ENCODE data around the gene SMAD1. TPM values are rescaled to one million over a fixed set of nuclear protein-coding genes. Genes with fewer than 3 reads are reported as not detected.

SMAD1 gene
- polyA plus RNA-seq, 2 of the 4 experiments (the other 2 are of a cell fraction): 9.9 to 23.9 TPM

DNA sequence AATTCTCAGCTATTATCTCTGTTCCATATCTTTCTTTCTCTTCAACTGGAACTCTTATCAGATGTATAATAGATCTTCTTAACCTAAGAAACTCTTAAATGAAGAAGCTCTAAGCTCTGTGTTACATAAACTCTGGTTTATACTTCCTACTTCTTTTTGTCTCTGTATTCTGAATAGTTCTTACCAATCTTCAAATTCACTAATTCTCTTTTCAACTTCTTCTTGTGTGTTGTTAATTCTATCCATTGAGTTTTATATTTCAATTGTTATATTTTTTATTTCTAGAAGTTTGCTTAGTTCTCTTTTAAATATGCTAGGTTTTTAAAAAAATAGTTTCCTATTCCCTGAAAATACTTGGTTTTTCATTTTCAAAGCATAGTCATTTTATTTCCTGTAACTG lies 124.3 kb downstream of the SMAD1 start:
- Histone ChIP-seq H3K4me1 (no peaks in the 10 kb centered on the region), H3K27ac (no peak overlapping the region), H3K4me3 (no peak overlapping the region), H3K4me2 (no peak overlapping the region), H3K9me3 (no peaks in the 10 kb centered on the region)
- DNase-seq (ENCODE audit: low read depth in 1 of 2, low spot score in 1 of 2) (no peak), ATAC-seq (no peak), FAIRE-seq (no peak)
- POLR2A ChIA-PET: no interaction called here
- TF ChIP-seq, protein P1, sequence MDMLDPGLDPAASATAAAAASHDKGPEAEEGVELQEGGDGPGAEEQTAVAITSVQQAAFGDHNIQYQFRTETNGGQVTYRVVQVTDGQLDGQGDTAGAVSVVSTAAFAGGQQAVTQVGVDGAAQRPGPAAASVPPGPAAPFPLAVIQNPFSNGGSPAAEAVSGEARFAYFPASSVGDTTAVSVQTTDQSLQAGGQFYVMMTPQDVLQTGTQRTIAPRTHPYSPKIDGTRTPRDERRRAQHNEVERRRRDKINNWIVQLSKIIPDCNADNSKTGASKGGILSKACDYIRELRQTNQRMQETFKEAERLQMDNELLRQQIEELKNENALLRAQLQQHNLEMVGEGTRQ (IDR thresholded peaks at IDR 0.05): no peak
- TF ChIP-seq RNF2 (IDR thresholded peaks at IDR 0.05; ENCODE audit: borderline replicate concordance, low read depth) (no peak), SMC3 (IDR thresholded peaks at IDR 0.05) (no peak), FOSL2 (IDR thresholded peaks at IDR 0.05) (no peak), FOSL2 (CRISPR knock-in tag; IDR thresholded peaks at IDR 0.05) (no peak), JUNB (IDR thresholded peaks at IDR 0.05) (no peak)
- CTCF ChIA-PET: no interaction called here

Other genes with a start within 250 kb of the SMAD1 start
- gene MMAA, start 137.5 kb downstream of the SMAD1 start, polyA plus RNA-seq (2011; rRNA removed): 2.6 and 4.0 TPM in 2 replicates
- gene MMAA, start 137.5 kb downstream of the SMAD1 start, polyA plus RNA-seq (2017; fragmentation: RNase III; extraction: RNeasy Plus Mini Kit Qiagen cat#74134 plus additional on column Dnase treatment): 0.98 to 1.5 TPM (median 1.3 TPM) in 3 replicates
- not detected in 2 replicates for gene C4orf51, start 198.3 kb downstream of the SMAD1 start, polyA plus RNA-seq (2011; rRNA removed)
- not detected in 3 replicates for gene C4orf51, start 198.3 kb downstream of the SMAD1 start, polyA plus RNA-seq (2017; fragmentation: RNase III; extraction: RNeasy Plus Mini Kit Qiagen cat#74134 plus additional on column Dnase treatment)